GM19099 (cell line): ENCODE measurements around the gene ZSCAN22.

ENCODE experiments used
- POLR2A ChIP-seq: IDR thresholded peaks from 3 replicates; pipeline ENCODE4 v1.6.1; 2011; ENCODE audit warnings: low read depth; ENCODE audit not compliant: insufficient read length; ENCODE audit errors: extremely low read depth

Gene ZSCAN22

GRCh38 chr19:58374200-58374599 is 47.4 kb downstream of the ZSCAN22 start:
- no peak for TF ChIP-seq POLR2A

DNA sequence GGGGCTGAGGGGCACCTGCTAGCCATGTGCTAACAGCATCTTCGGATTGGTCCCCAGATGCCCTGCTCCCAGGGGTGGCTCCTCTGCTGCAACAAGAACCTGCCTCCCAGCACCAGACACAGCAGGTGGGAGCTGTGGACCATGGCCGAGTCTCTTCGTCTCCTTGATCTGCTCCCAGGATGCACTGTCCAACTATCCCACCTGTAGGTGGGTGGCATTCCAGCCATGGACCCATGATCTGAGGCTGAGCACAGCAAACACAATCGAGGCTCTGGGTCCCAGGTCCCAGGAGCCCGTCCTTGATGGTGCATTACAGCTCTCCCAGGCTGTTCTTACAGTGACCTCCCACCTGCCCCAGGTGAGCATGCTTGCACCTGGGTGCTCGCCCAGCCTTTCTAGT is 52.5 kb downstream of the ZSCAN22 start:
- no peak for TF ChIP-seq POLR2A

- TF ChIP-seq POLR2A = no peak
These were observed 53.4 kb downstream of the ZSCAN22 start for GRCh38 chr19:58380037-58380661.

DNA sequence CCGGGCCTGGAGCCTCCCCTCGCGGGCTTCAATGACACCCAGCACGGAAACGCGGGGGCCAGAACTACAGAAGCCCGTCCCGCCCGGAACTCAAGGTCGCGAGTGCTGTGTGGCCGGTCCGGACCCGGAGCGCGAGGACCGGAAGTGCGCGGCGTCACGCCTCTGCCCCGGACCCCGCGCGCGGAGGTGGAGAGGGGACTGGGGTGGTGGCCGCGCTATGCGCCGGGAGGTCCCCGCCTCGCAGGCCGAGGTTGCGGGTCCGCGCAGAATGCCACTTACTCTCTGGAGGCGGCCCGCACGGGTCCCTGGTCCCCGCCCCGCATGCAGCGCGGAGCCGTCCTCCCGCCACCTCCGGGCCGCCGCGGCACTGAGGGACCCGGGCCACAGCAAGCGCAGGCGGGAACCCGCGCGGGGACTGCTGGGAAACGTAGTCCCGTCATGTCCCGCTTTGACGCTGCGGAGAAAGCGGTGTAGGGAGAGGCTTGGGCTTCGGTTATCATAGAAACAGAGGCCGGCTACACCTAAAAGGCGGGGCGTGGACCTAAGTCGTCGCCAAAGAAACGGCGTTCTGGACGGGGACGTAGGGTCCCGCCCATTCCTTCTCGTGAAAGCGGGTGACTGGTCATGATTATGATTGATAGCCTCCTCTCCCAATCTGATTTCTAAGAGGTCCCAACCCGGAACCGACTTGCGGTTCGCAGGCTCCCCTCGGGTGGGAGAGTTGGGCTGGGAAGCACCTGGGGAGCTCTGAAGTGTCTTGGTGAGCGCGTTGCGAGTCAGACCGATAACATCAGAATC is 54.1 kb downstream of the ZSCAN22 start, which contains the start of gene ZNF837:
Gene ZNF837, minus strand, starts transcription at position 369 of the 798 bp plus-strand sequence. CDS start 11,698 bp downstream, outside the sequence.
- peak; percentile 88 for TF ChIP-seq POLR2A

DNA sequence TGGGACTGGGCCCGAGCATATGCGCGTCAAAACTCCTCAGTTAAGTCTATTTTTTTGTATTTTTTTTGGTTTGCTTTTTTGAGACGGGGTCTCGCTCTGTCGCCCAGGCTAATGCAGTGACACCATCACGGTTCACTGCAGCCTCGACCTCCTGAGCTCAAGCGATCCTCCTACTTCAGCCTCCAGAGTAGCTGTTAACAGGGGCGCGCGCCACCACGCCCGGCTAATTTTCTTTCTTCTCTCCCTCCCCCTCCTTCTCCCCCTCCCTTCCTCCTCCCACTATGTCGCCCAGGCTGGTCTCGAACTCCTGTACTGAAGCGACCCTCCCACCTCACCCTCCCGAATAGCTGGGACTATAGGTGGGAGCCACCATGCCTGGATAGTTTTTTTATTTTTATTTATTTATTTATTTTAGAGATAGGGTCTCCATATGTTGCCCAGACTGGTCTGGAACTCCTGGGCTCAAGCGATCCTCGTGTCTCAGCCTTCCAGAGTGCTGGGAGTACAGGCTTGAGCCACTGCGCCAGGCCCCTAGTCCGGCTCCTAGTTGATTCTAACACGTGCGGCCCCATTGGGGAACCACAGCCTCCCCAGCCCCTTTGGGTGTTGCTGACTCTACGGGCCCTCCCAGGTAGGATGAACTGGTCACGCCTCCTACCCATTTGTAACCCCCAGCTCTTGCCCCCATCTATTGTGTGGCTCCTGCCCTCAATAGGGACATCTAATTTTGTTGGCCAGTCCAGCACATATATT is 54.8 kb downstream of the ZSCAN22 start:
- no peak for TF ChIP-seq POLR2A

GRCh38 chr19:58382997-58383603 is 56.3 kb downstream of the ZSCAN22 start:
- no peak for TF ChIP-seq POLR2A

- no peak for TF ChIP-seq POLR2A
These were observed 58.6 kb downstream of the ZSCAN22 start for GRCh38 chr19:58385313-58385890.

DNA sequence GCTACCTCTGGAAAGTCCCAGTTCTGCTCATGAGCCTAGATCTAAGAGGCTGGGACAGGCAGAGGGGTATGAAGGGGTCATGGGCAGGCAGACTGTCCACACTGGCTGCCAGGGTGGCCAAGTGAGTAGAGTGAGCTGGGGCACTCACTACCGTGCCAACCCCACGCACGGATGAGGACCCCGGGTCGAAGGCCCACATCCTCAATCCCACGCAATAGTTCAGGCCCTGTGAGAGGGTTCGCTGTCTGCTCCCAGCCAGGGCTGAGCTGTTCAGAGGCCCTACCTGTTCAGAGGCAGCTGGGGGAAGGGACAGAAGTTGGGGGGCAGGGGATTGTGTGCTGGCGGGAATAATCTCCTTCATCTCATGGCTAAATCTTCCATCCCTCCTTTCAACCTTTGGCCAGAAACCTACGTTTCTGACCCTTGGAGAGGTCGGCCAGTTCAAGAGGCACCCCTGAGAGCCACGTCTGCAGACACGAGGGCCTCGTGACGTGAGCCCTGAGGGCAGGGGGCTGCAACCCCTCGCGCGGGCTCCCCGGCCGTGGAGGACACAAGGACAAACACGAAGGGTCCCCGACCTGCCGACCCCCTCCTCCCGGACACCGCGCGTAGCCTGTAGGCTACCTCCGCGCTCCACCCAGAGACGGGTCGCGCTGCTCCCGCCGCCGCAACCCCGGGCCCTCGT is 59.2 kb downstream of the ZSCAN22 start:
- peak; percentile 59 for TF ChIP-seq POLR2A

GRCh38 chr19:58386576-58387337 is 60.0 kb downstream of the ZSCAN22 start, which contains the start of gene RPS5:
Gene RPS5 (plus strand): TSS chr19:58387269. CDS start chr19:58388138, 869 bp downstream.
- TF ChIP-seq POLR2A = peak; percentile 97

GRCh38 chr19:58387338-58388174 is 60.8 kb downstream of the ZSCAN22 start:
- no peak for TF ChIP-seq POLR2A

GRCh38 chr19:58388175-58388526 is 61.4 kb downstream of the ZSCAN22 start:
- no peak for TF ChIP-seq POLR2A
